Hematopoietic multipotent progenitor cell treated with erythropoietin and hydrocortisone succinate and interleukin-3 and kit ligand, for 8 days (in vitro differentiated cells): ENCODE data around the gene DCP1A.
"Not testable (repeated sequence)": the region's sequence is repeated elsewhere in the genome, so short reads cannot be mapped to it uniquely, and the experiment has no call there.

Experiments used
- DNase-seq: peaks from one replicate; pipeline ENCODE4 v3.0.0-alpha.2; 2015

The DCP1A gene

GRCh38 chr3:53347261-53348064 lies at the start of gene DCP1A:
Gene DCP1A (minus strand): TSS chr3:53347543. CDS start chr3:53347517, 26 bp downstream.
- peak; percentile 96 for DNase-seq

GRCh38 chr3:53384465-53385423 lies 37.4 kb upstream of the DCP1A start:
- DNase-seq: no peak

GRCh38 chr3:53382106-53382505 lies 34.8 kb upstream of the DCP1A start:
- no peak for DNase-seq

GRCh38 chr3:53380306-53380705 lies 33.0 kb upstream of the DCP1A start:
- no peak for DNase-seq

- DNase-seq: no peak
These were observed 32.6 kb upstream of the DCP1A start for GRCh38 chr3:53379898-53380297.

GRCh38 chr3:53377794-53378193 lies 30.5 kb upstream of the DCP1A start:
- no peak for DNase-seq

- no peak for DNase-seq
These were observed 29.3 kb upstream of the DCP1A start for GRCh38 chr3:53376679-53377078.

- DNase-seq: peak; percentile 80
These were observed 27.7 kb upstream of the DCP1A start for GRCh38 chr3:53375019-53375418.

GRCh38 chr3:53370719-53371118 lies 23.4 kb upstream of the DCP1A start:
- not testable (repeated sequence) for DNase-seq

- no peak for DNase-seq
These were observed 14.5 kb upstream of the DCP1A start for GRCh38 chr3:53361852-53362251.

GRCh38 chr3:53357458-53357857 lies 10.1 kb upstream of the DCP1A start:
- no peak for DNase-seq

- DNase-seq: peak; percentile 62
These were observed 7.7 kb upstream of the DCP1A start for GRCh38 chr3:53354945-53355498.

- peak; percentile 50 for DNase-seq
These were observed 5.9 kb upstream of the DCP1A start for GRCh38 chr3:53353202-53353601.

- peak; percentile 95 for DNase-seq
These were observed 3.3 kb upstream of the DCP1A start for GRCh38 chr3:53350652-53351051.

GRCh38 chr3:53348118-53348517 lies 775 bp upstream of the DCP1A start:
- not testable (repeated sequence) for DNase-seq

GRCh38 chr3:53346922-53347260 lies 452 bp downstream of the DCP1A start:
- peak; percentile 25 for DNase-seq

- DNase-seq: peak; percentile 26
These were observed 829 bp downstream of the DCP1A start for GRCh38 chr3:53346514-53346913.

- no peak for DNase-seq
These were observed 5.0 kb downstream of the DCP1A start for GRCh38 chr3:53342353-53342752.

- no peak for DNase-seq
These were observed 10.0 kb downstream of the DCP1A start for GRCh38 chr3:53337167-53337940.

- no peak for DNase-seq
These were observed 12.6 kb downstream of the DCP1A start for GRCh38 chr3:53334742-53335141.

GRCh38 chr3:53331871-53332270 lies 15.5 kb downstream of the DCP1A start:
- DNase-seq: no peak

GRCh38 chr3:53329897-53330296 lies 17.4 kb downstream of the DCP1A start:
- no peak for DNase-seq

GRCh38 chr3:53328746-53329145 lies 18.6 kb downstream of the DCP1A start:
- peak; percentile 77 for DNase-seq
